GM18526 (cell line): ENCODE data around the gene ARL6IP5.

Experiments
- POLR2A ChIP-seq: IDR thresholded peaks from 3 replicates; pipeline ENCODE4 v1.6.1; 2011; ENCODE audit not compliant: insufficient read length; ENCODE audit errors: extremely low read depth

ARL6IP5 gene

GRCh38 chr3:69120879-69121464 is 36.2 kb downstream of the ARL6IP5 start:
- no peak for TF ChIP-seq POLR2A

- no peak for TF ChIP-seq POLR2A
Measured at GRCh38 chr3:69121513-69121912, 36.8 kb downstream of the ARL6IP5 start.

- no peak for TF ChIP-seq POLR2A
Measured at GRCh38 chr3:69121950-69122349, 37.2 kb downstream of the ARL6IP5 start.

GRCh38 chr3:69122403-69122802 is 37.7 kb downstream of the ARL6IP5 start, which contains the start of gene LMOD3:
Gene LMOD3, minus strand, starts transcription at chr3:69122595. Its CDS starts 209 bp downstream, at chr3:69122386.
- no peak for TF ChIP-seq POLR2A

GRCh38 chr3:69126216-69126615 is 41.5 kb downstream of the ARL6IP5 start:
- TF ChIP-seq POLR2A, result no peak

GRCh38 chr3:69126999-69127398 is 42.3 kb downstream of the ARL6IP5 start:
- no peak for TF ChIP-seq POLR2A

- no peak for TF ChIP-seq POLR2A
Measured at GRCh38 chr3:69128509-69128908, 43.8 kb downstream of the ARL6IP5 start.

GRCh38 chr3:69129531-69129930 is 44.8 kb downstream of the ARL6IP5 start:
- no peak for TF ChIP-seq POLR2A

GRCh38 chr3:69130689-69131088 is 46.0 kb downstream of the ARL6IP5 start:
- no peak for TF ChIP-seq POLR2A

GRCh38 chr3:69137005-69137404 is 52.3 kb downstream of the ARL6IP5 start:
- TF ChIP-seq POLR2A, result no peak

- TF ChIP-seq POLR2A, result no peak
Measured at GRCh38 chr3:69137412-69137811, 52.7 kb downstream of the ARL6IP5 start.

- no peak for TF ChIP-seq POLR2A
Measured at GRCh38 chr3:69141313-69141712, 56.6 kb downstream of the ARL6IP5 start.

GRCh38 chr3:69142090-69142489 is 57.4 kb downstream of the ARL6IP5 start:
- TF ChIP-seq POLR2A, result no peak

- no peak for TF ChIP-seq POLR2A
Measured at GRCh38 chr3:69142797-69143454, 58.2 kb downstream of the ARL6IP5 start.

- no peak for TF ChIP-seq POLR2A
Measured at GRCh38 chr3:69143612-69144011, 58.9 kb downstream of the ARL6IP5 start.

- TF ChIP-seq POLR2A, result no peak
Measured at GRCh38 chr3:69144631-69145245, 60.0 kb downstream of the ARL6IP5 start.
